Posterior vena cava (tissue), 2 donors: ENCODE data around the gene SNX9. TPM values are rescaled to one million over a fixed set of nuclear protein-coding genes. Genes with fewer than 3 reads are reported as not detected.
A peak's percentile ranks its signal among the peaks of the same experiment; 100 is the strongest.
"Not testable (repeated sequence)": the region's sequence is repeated elsewhere in the genome, so short reads cannot be mapped to it uniquely, and the experiment has no call there.

ENCODE experiments used
- DNase-seq: peaks from one replicate; pipeline ENCODE4 v3.0.0-alpha.2; 2020; ENCODE audit warnings: low spot score
- intact Hi-C, 2 donors: fragments of 100-400 bp; cut with DNase I; formaldehyde crosslinking; loops; one replicate each; pipeline versions ENCODE4 v1.14.1 to v1.14.2; 2022 to 2023
- total RNA-seq, 2 donors: library from RNA; stranded (reverse); fragmentation: NEBNext Ultra II Directional; extraction: Animal tissue kit (Norgen Biotek cat#: 25700); gene quantifications; one replicate each; pipeline ENCODE4 v1.2.1, GENCODE V29; 2021
- donor health status: DM: yes; HTN: yes; CAD: no.
- donor health status: DM: yes; HTN: yes; CAD: no.

SNX9 gene
- total RNA-seq, 2 donors from 2014 or later, result 82.2 to 103 TPM

DNA sequence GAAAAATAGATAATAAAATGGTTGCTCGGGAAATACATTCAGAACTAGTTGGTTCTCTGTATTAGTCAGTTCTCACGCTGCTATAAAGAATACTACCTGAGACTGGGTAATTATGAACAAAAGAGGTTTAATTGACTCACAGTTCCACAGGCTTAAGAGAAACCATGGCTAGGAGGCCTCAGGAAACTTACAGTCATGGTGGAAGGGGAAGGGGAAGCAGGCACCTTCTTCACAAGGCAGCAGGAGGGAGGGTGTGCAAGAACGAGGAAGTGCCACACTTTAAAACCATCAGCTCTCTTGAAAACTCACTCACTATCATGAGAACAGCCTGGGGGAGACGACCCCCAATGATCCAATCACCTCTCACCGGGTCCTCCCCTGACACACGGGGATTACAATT lies 24.2 kb upstream of the SNX9 start:
- intact Hi-C loops, result no loop called here
- DNase-seq, result no peak

DNA sequence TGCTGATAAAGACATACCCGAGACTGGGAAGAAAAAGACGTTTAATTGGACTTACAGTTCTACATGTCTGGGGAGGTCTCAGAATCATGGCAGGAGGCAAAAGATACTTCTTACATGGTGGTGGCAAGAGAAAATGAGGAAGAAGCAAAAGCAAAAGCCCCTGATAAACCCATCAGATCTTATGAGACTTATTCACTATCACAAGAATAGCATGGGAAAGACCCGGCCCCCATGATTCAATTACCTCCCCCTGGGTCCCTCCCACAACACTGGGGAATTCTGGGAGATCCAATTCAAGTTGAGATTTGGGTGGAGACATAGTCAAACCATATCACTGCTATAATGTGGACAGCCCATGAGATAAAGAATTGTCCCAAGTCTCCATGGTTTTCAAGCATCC lies 23.5 kb upstream of the SNX9 start:
- DNase-seq, intact Hi-C loops: not testable (repeated sequence)

DNA sequence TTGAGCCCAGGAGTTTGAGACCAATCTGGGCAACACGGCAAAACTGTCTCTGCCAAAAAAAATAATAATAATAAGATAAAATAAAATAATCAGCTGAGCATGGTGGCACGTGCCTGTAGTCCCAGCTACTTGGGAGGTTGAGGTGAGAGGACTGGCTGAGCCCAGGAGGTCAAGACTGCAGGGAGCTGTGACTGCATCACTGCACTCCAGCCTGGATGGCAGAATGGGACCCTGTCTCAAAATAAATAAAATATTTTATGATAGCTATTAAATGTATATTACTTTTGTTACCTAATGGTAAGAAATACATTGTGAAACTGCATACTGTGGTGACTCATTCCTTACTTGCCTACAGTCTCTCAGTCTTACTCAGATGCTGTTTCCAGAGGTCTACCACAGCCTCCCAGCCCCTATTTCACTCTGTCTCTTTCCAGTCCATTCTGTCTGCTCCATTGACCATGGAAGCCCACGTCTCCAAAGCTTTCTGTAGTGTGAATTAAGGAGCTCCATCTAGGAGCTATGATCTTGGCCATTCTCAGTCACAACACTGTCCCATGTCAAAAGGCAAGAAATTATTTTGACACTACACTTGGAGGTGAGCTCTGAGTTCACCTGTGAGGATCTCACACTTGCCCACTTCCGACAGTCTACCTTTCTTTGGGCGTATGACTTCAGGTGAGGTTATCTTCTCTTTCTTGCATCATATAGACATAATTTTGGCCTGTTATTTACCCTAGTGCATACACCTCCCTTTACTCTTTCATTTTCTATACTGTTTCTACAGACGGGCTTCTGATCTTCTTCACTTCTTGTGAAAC lies 22.4 kb upstream of the SNX9 start:
- intact Hi-C loops, result no loop called here
- DNase-seq, result no peak

DNA sequence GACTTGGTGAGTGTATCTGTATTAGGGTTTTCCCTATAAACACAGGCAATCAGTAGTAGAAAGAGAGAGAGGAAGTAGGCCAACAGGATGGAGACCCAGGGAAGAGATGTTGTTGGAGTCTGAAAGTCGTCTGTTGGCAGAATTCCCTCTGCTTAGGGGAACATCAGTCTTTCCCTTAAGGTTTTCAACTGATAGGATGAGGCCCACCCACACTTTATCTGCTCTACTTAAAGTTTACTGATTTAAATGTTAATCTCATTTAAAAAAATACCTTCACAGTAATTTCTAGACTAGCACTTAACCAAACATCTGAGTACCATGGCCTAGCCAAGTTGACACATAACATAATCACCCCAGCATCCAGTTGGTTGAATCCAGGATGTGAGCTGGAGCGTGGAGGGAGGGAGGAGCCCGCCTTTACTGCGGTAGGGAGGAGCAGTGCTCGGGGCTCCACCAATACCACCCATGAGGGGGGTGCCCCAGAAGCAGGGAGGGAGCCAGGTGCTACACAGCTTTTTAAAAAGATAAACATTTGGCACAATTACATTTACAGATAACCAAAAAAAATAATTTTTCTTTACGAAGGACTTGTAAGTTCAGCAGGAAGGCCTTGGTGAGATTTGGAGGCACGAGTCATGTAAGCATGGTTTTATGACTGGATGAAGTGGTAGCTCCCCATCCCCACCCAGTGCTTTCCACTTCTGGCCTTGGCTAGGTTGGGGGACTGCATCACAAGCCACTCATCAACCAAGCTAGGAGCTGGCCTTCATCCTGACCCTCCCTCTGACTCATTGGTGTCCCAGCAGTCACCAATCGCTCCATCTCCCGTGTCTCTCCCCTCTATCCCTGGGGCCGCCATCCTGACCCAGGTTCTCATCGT lies 18.4 kb upstream of the SNX9 start:
- DNase-seq, result no peak
- intact Hi-C loops, result no loop called here

DNA sequence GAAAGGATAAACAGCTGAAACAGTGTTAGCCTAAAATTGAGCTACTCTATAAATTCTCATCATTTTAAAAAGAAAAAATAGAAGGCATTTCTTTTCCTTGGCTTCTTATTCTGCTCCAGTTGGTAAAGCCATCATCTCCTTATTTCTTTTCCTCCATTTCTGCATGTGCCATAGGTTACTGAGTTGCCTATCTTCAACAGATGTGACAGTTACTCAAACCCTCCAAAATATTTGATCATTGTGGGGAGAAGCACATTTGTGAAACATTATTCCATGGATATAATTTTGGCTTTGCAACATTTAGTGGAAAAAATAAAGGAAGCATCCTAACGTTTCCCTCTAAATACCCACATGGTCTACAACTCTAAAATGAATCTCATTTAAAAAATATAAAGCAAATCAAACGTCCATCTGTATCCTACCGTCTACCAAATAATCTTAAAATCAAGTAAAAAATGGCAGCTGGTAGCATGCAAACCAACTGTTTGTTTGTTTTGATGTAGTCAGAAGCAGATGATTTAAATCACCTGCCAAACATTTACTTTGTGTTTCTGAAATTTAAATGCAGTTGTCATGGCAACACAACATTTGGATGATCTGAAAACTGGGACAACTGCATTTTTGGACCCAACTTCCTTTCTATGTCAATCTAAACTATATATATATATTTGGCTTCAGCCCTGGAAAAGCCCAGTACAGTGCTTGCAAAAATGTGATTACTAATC lies 16.8 kb upstream of the SNX9 start:
- intact Hi-C loops, result no loop called here
- no peak for DNase-seq

DNA sequence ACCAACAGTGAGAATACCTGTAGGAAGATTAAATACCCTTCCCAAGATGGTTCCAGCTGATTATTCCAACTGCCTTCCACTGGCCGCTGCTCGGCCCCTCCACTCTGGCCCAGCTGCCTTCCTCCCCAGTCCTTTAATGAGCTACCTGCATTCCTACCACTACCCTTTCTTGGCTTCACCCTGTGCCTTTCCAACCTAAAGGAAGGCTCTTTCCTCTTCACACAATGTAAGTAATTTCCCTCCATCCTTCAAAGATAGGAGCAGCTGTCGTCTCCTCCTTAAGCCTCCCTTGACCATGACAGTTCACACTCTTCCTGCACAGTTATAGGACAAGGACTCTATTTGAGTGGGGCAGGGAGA lies 16.2 kb upstream of the SNX9 start:
- intact Hi-C loops, result no loop called here
- DNase-seq, result no peak

DNA sequence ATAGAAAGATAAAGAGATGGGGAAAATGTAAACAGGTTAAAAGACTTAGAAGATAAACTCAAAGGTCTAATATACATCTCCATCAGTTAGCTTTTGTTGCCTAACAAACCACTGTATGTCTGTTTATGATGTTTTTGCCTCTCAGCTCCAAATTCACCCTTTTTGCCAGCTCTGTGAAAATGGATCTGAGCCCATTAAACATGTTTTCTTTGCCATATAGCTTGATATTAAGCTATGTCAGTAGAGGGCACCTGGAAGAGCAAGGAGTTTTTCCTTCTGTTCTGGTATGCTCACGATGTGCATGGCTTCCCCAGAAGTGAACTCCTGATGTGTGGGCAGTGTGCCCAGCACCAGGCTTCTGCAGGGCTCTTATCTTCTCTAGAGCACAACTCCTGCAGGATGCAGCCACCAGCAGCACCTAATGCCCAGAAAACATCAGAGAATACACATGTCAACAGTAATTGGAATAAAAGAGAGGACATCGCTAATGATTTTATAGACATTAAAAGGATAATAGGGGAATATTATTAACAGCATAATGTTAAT lies 14.6 kb upstream of the SNX9 start:
- DNase-seq, result no peak
- intact Hi-C loops, result no loop called here

DNA sequence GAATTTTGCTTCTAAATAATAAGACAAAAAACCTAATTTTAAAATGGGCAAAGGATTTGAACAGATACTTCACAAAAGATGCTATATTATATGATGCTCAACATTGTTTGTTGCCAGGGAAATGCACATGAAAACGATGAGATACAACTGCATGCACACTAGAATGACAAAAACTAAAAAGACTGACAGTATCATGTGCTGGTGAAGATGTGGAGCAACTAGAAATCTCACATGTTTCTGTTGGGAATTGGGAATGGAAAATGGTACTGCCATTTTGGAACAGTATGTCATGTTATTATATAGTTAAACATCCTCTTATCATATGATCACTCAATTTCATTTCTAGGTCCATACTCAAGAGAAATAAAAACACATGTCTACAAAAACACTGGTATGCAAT lies 13.4 kb upstream of the SNX9 start:
- intact Hi-C loops, result no loop called here
- DNase-seq, result no peak

DNA sequence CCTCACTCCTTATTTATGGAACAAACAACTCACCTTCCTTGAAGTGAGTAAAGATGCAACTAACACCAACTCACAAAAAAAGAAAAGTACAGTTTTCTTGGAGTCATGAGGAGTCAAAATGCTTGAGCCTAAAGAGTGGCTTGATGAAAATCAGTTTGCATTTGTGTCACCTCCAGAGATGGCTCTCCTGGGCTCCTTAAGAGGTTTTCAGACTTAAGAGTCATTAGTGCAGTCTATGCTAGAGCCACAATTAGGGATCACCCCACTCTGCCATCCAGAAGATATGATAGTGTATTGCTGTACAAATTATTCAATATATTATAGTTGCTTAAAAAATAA lies 11.9 kb upstream of the SNX9 start:
- intact Hi-C loops, result no loop called here
- DNase-seq, result no peak

DNA sequence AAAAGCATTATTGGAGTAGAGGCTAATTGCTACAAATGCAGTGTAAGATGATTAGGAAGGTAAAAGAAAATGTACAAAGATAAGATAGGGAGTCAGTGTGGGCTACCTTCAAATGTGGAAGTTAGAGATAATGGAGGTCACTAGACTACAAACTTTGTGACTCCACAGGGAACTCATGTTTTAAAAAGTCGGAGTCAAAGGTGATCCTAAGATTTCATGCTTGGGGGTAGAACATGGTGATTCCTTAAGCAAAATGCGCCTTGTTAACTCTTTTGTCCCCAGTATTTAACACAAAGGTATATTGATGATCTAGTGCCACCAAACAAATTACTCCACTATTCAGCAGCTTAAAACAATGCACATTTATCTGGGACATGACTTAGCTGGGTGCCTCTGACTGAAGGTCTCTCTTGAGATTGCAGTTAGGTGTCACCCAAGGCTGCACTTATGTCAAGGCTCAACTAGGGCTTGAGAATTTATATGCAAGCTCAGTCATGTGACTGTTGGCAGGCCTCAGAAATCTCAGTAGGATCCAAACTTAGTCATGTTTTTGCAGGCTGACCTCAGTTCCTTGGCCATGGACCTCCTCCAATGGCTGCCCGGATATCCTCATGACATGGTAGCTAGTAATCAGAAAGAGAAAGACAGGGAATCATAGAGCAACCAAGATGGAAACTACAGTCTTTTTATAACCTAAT lies 11.4 kb upstream of the SNX9 start:
- DNase-seq, result peak; percentile 68
- intact Hi-C loops, result no loop called here

DNA sequence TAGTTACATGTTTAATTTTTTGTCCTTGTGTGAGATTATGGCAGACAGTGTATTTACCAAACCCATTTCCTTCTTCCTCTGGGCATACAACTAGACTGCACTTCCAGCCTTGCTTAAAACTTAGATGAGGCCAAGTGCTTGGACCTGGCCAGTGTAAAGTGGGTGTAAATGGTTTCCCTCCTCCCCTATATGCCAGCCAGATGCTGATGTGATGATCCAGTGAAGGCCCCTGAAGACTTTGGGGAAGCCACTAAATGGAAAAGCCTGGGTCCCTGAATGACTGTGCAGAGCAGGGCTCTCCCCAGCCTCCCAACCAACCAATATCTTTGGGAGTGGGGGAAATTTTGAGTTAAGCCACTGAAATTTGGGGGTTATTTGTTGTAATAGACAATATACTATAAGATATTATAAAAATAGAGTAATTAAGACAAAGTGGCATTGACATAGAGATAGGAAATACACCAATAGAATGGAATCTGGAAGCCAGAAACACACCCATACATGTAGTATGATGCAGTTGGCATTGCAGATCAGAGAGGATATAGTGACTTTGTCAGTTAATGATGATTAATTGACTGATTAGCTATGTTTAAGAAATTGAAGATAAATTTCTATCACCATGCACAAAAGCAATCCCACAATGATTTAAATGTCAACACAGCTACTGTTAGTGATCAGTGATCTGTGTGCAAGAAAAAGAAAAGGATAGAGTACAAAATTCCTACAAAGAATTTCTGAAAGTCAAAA lies 10.4 kb upstream of the SNX9 start:
- DNase-seq, result no peak
- intact Hi-C loops, result no loop called here

DNA sequence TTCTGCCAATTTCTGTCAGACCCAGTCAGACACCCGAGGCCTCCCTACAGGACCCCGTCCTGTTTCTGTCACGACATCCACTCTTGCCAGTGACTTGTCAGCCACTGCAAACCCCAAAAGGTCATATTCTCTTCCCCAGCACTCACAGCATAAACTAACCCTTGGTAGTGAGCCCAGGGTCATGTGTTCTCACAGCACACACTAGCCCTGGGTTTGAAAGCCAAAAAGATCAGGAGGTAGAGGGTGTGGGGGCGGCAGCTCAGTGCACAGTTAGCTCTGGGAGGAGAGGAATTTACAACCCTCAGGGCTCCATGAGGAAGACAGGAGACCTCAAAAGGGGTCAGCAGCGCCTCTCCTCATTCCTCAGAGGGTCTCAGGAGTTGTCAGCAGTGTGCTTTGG lies 9.9 kb upstream of the SNX9 start:
- intact Hi-C loops, result no loop called here
- DNase-seq, result no peak

DNA sequence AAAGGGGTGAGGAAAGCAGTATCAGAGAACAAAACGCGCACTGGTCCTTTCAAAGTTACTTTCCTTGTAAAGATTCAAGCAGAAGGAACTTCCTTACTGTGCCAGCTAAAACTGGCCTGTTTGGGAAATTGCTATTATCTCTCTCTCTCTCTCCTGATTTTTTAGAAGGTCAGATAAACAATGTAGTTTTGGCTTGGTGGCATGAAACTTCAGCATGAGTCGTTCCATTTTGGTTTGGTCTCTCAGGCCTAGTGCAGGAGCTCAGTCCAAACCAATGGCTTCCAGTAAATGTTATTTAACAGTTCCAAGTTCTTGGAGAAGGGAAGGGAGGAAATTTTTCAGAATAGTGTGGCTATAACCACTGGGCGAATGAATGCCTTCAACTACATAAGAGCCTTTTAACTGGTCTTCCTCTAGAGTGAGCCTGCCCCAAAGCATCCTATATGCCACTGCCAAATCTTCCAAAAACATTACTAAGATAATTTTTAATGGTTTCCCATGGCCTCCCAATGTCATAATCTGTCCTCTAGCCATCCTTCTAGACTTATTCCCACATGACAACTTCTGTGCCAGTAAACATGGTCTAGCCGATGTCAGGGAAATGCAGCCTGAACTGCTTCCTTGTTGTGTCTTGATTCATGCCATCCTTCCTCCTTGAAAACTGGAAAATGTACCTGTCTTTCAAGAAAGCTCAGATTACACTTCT lies 9.1 kb upstream of the SNX9 start:
- no peak for DNase-seq
- intact Hi-C loops, result no loop called here

DNA sequence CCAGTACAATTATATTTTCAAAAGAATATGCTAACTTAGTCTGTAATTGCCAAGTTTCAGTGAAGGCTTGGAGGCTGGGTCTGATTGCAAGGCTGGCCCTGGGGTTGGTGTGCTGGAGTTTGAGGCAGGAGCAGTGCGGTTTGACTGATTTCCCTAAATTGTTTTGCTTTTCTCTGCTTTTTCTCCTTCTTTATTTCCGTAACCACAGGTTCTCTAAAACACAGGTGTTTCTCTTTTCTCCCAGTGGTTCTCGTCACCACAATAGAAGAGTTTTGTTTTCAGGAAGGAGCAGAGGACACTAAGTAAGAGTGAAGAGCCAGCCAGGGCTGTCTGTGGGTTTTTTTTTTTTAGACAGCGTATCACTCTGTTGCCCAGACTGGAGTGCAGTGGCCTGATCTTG lies 8.2 kb upstream of the SNX9 start:
- DNase-seq, result no peak
- intact Hi-C loops, result no loop called here

DNA sequence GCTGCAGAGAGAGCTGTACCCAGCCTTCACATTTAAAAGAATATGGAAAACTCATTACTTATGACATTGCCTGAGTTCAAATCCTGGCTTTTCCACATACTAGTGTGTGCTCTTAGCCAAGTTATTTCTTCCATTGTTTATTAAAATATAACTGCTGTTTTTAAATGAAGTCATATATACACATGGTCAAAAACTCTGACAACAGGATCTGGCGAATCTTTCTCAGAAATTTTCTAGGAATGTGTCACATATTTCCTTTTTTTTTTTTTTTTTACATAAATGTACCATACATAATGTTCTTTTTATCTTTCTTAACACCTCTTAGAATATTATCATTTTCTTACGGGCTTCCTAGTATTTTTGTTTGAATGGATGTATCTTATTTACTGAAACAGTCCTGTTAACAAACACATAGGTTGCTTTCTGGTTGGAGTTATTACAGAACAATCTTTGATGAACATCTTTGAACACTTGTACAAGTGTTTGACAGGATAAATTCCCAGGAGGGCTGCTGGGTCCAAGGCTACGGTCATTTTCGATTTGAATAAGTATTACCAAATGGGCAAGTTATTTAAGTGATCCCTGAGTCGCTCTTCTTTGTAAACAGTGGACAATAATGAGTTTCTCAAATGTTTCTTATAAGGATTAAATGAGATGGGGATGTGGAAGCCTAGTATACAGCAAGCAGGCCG lies 1.6 kb upstream of the SNX9 start:
- no peak for DNase-seq
- intact Hi-C loops, result loop anchor here in 1 of 2 donors (10.0 kb wide), 1 partner anchor 67 kb away; no protein-coding TSS in a partner anchor

DNA sequence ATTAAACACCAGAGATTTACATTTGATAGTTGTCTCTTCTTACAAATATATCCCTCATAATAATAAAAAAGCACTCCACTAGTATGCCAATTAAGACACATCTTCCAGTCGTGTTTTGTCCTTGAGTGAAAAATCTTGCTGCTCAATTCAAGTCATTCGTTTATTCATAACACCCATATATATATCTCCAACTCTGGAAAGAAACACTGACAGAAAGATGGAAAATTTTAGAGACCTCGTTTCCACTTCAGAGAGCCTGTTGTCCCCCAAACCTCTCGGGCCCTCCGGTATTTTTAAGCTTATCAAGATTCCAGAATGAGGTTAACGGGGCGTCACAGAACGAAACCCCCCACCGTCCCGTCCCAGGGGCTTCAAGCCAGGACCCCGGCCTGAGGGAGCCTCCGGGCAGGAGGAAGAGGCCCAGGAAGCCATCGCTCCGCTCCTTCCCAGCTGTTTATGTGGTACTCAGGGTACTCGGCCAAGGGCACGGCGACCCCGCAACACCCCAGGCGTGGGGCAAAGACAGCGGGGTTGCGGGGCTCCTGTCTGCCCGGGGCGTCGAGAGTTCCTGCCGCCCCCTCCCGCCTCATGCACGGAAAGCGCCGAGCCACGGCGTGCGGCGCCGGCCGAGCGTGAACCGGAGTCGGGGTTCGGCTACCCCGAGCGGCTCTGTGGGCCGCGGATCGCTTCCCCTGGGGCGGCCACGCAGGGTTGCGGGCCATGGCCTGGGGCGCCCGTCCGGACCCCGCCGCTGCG lies 623 bp upstream of the SNX9 start:
- intact Hi-C loops, result loop anchor here in 1 of 2 donors (10.0 kb wide), 1 partner anchor 68 kb away; no protein-coding TSS in a partner anchor

More for the DNA sequence above, 623 bp upstream of the SNX9 start:
- no peak for DNase-seq
